Tibial nerve (tissue), 4 donors: Measurements from ENCODE around the gene REEP5. TPM values are rescaled to one million over a fixed set of nuclear protein-coding genes. Genes with fewer than 3 reads are reported as not detected.
"Not testable (repeated sequence)": the region's sequence is repeated elsewhere in the genome, so short reads cannot be mapped to it uniquely, and the experiment has no call there.

ENCODE experiments used
- DNase-seq, 2 donors: peaks; one replicate each; pipeline ENCODE4 v3.0.0-alpha.2; 2019; ENCODE audit warnings: low spot score in 2 of 2
- H3K27ac ChIP-seq, 4 donors: fragments of 200-600 bp; sonication (generic) in 3 of 4; one replicate each; pipeline ENCODE4 v1.5.1; 2017 to 2019; ENCODE audit warnings: mild to moderate bottlenecking in 1 of 4
- H3K27me3 ChIP-seq, 2 donors: fragments of 200-600 bp; sonication (generic) in 1 of 2; one replicate each; pipeline versions ENCODE4 v1.5.1 to v1.6.0; 2017 to 2019
- H3K36me3 ChIP-seq, 3 donors: fragments of 200-600 bp; sonication (generic); one replicate each; pipeline ENCODE4 v1.5.1; 2018 to 2019
- H3K4me1 ChIP-seq, 4 donors: fragments of 200-600 bp; sonication (generic) in 3 of 4; one replicate each; pipeline ENCODE4 v1.5.1; 2017 to 2019
- H3K4me3 ChIP-seq, 4 donors: fragments of 200-600 bp; sonication (generic) in 3 of 4; one replicate each; pipeline ENCODE4 v1.5.1; 2017 to 2019; ENCODE audit warnings: mild to moderate bottlenecking in 1 of 4, moderate library complexity in 1 of 4
- H3K9me3 ChIP-seq, 4 donors: fragments of 200-600 bp; sonication (generic) in 3 of 4; one replicate each; pipeline ENCODE4 v1.5.1; 2017 to 2019
- EP300 ChIP-seq, 2 donors: sonication (generic); formaldehyde crosslinking; IDR thresholded peaks; one replicate each; pipeline ENCODE4 v1.6.1; 2017; ENCODE audit warnings: antibody characterized with exemption in 2 of 2, mild to moderate bottlenecking in 1 of 2
- POLR2A ChIP-seq, 2 donors: fragments of 450-650 bp; IDR thresholded peaks; one replicate each; pipeline ENCODE4 v1.6.1; 2017; ENCODE audit warnings: antibody characterized with exemption in 2 of 2, mild to moderate bottlenecking in 2 of 2, moderate library complexity in 2 of 2
- WGBS, 2 donors: methylation state at CpG; one replicate each; pipeline ENCODE4 v1.1.5; 2018; 5-methylcytosine and 5-hydroxymethylcytosine counted together
- total RNA-seq, 4 donors: library from RNA; depleted of rRNA; stranded (reverse); fragments of >200 nt; gene quantifications; one replicate each; pipeline ENCODE4 v1.1.0, GENCODE V29; 2016
- TF ChIP-seq, protein P1 (sequence below), 5 experiments: fragments of 200-600 bp in 3 of 5; fragments of 450-650 bp in 2 of 5; sonication (generic) in 3 of 5; IDR thresholded peaks; one replicate each; pipeline ENCODE4 v1.5.1; 2016 to 2019; ENCODE audit warnings: antibody characterized with exemption in 5 of 5, mild to moderate bottlenecking in 3 of 5, moderate library complexity in 2 of 5

The REEP5 gene
- total RNA-seq, 4 donors from 2014 or later, result 81.9 to 101 (median 94.6) TPM

DNA sequence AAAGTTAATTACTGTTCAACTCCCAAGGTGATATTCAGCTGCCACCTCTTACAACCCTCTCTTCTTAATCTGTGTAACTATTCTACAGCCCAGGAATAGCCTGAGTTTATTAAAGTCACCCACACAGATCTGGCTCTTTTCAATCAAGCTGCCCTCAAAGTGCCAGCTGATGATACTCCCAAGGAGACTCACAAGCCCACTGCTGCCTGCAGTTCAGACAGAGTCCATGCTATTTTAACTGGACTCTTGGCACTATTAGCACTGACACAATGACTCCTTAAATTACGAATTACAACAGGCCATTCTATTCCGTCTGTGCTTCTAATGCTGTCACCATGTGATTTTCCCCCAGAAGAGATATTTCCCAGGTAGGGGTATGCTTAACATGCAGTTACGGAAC, 26.3 kb downstream of the REEP5 start:
- DNase-seq, result no peak
- H3K36me3 ChIP-seq, result peaks cover 0 to 76% (median 10%) of the 10 kb centered on the region in 3 donors
- no peak overlapping the region for H3K27ac ChIP-seq
- WGBS, 2 donors, result 57 to 65% methylated on average over 3 of the region's 3 CpGs
- H3K4me3 ChIP-seq, result no peak overlapping the region
- no peak for TF ChIP-seq POLR2A (IDR thresholded peaks at IDR 0.05)
- no peak for TF ChIP-seq EP300 (IDR thresholded peaks at IDR 0.05)
- TF ChIP-seq, protein P1, sequence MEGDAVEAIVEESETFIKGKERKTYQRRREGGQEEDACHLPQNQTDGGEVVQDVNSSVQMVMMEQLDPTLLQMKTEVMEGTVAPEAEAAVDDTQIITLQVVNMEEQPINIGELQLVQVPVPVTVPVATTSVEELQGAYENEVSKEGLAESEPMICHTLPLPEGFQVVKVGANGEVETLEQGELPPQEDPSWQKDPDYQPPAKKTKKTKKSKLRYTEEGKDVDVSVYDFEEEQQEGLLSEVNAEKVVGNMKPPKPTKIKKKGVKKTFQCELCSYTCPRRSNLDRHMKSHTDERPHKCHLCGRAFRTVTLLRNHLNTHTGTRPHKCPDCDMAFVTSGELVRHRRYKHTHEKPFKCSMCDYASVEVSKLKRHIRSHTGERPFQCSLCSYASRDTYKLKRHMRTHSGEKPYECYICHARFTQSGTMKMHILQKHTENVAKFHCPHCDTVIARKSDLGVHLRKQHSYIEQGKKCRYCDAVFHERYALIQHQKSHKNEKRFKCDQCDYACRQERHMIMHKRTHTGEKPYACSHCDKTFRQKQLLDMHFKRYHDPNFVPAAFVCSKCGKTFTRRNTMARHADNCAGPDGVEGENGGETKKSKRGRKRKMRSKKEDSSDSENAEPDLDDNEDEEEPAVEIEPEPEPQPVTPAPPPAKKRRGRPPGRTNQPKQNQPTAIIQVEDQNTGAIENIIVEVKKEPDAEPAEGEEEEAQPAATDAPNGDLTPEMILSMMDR (IDR thresholded peaks at IDR 0.05), result no peak
- no peaks in the 10 kb centered on the region for H3K9me3 ChIP-seq
- H3K4me1 ChIP-seq, result peaks cover 0 to 5% (median 0%) of the 10 kb centered on the region in 4 donors
- H3K27me3 ChIP-seq, result no peaks in the 10 kb centered on the region

- Histone ChIP-seq H3K27ac (no peak overlapping the region), H3K4me3 (no peak overlapping the region), H3K4me1 (peaks cover 0 to 5% (median 0%) of the 10 kb centered on the region in 4 donors), H3K36me3 (peaks cover 0 to 70% (median 7%) of the 10 kb centered on the region in 3 donors), H3K27me3 (no peaks in the 10 kb centered on the region), H3K9me3 (no peaks in the 10 kb centered on the region)
- WGBS, 2 donors, result 96 to 98% methylated on average over 13 of the region's 13 CpGs
- DNase-seq, result no peak
- no peak for TF ChIP-seq EP300 (IDR thresholded peaks at IDR 0.05)
These were observed 29.3 kb downstream of the REEP5 start for GRCh38 chr5:112892776-112893175.

DNA sequence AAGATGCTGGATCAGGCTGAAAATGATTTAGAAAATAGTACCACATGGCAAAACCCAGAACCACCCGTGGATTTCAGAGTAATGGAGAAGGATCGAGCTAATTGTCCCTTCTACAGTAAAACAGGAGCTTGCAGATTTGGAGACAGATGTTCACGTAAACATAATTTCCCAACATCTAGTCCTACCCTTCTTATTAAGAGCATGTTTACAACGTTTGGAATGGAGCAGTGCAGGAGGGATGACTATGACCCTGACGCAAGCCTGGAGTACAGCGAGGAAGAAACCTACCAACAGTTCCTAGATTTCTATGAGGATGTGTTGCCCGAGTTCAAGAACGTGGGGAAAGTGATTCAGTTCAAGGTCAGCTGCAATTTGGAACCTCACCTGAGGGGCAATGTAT, 30.0 kb downstream of the REEP5 start:
- not testable (repeated sequence) for H3K4me1 ChIP-seq, H3K27ac ChIP-seq, H3K4me3 ChIP-seq, H3K9me3 ChIP-seq, DNase-seq, H3K27me3 ChIP-seq
- peaks cover 0 to 69% (median 6%) of the 10 kb centered on the region in 3 donors for H3K36me3 ChIP-seq
- 86 to 87% methylated on average over 8 of the region's 8 CpGs for WGBS, 2 donors

DNA sequence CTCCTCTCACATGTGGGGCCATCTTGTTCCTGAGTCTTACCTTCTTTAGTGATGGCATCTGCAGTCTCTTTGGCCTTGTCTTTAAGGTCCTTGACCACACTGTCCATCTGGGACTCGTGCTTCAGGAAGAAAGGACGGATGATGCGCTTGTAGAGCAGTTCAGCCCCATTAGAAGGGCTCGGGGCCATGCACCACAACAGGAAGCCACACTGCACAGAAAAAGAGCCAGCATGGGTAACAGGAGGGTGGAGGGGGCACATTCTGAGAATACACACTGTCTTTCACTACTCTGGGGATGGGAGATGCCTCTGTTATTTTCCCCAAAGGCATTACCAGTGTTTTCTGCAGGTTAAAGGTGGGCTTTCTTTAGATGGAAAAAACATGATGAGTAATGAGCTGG, 35.1 kb downstream of the REEP5 start:
- no peak for DNase-seq

DNA sequence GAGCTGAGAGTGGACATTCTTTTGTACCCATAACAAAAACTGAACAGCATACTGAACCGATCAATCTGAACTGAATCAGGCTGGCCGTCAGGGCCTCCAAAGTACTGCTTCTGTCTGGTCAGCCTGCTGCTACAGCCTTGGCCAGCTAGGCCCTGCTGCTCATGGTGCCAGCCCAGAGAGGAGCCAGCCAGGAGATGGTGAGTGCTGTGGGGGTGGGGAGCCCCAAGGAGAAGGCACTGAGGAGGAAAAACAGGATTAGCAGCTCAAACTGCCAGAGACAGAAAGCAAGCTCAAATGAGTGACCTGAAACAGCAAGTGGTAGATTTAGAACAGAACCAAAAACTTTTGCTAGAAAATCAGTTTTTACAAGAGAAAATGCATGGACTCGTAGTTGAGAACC, 37.0 kb downstream of the REEP5 start:
- Histone ChIP-seq H3K9me3 (no peaks in the 10 kb centered on the region), H3K27me3 (no peaks in the 10 kb centered on the region), H3K4me3 (no peak overlapping the region), H3K27ac (no peak overlapping the region), H3K36me3 (peaks cover 0 to 86% (median 5%) of the 10 kb centered on the region in 3 donors), H3K4me1 (no peaks in the 10 kb centered on the region)
- TF ChIP-seq POLR2A (IDR thresholded peaks at IDR 0.05), result no peak
- TF ChIP-seq EP300 (IDR thresholded peaks at IDR 0.05), result no peak
- TF ChIP-seq, protein P1 (IDR thresholded peaks at IDR 0.05), result no peak
- 88 to 89% methylated on average over 3 of the region's 3 CpGs for WGBS, 2 donors
- no peak for DNase-seq

More for the DNA sequence above, 35.1 kb downstream of the REEP5 start:
- Histone ChIP-seq H3K27me3 (no peaks in the 10 kb centered on the region), H3K9me3 (no peaks in the 10 kb centered on the region), H3K27ac (no peak overlapping the region), H3K4me1 (no peaks in the 10 kb centered on the region), H3K4me3 (no peak overlapping the region), H3K36me3 (peaks cover 0 to 81% (median 5%) of the 10 kb centered on the region in 3 donors)
- WGBS, 2 donors, result 90 to 93% methylated on average over 4 of the region's 4 CpGs
- TF ChIP-seq, protein P1 (IDR thresholded peaks at IDR 0.05), result no peak
- TF ChIP-seq EP300 (IDR thresholded peaks at IDR 0.05), result no peak
- TF ChIP-seq POLR2A (IDR thresholded peaks at IDR 0.05), result no peak

GRCh38 chr5:112883192-112883591, 38.8 kb downstream of the REEP5 start:
- H3K27me3 ChIP-seq, result no peaks in the 10 kb centered on the region
- DNase-seq, result no peak
- TF ChIP-seq EP300 (IDR thresholded peaks at IDR 0.05), result no peak
- TF ChIP-seq, protein P1 (IDR thresholded peaks at IDR 0.05), result no peak
- TF ChIP-seq POLR2A (IDR thresholded peaks at IDR 0.05), result no peak

More at GRCh38 chr5:112883192-112883591, 38.8 kb downstream of the REEP5 start:
- Histone ChIP-seq H3K27ac (no peak overlapping the region), H3K36me3 (peaks cover 0 to 93% (median 5%) of the 10 kb centered on the region in 3 donors), H3K4me3 (no peak overlapping the region), H3K9me3 (no peaks in the 10 kb centered on the region), H3K4me1 (no peaks in the 10 kb centered on the region)
- WGBS, 2 donors, result 92 to 96% methylated on average over 2 of the region's 2 CpGs
